ENCODE data around the gene RFX2. TPM values are rescaled to one million over a fixed set of nuclear protein-coding genes. Genes with fewer than 3 reads are reported as not detected.

The RFX2 gene
- total RNA-seq, 4 donors from 2014 or later, result 0.31 to 10.5 (median 2.2) TPM

- no peaks in the 10 kb centered on the region for H3K36me3 ChIP-seq
Observed at GRCh38 chr19:6023085-6023682, 87.1 kb downstream of the RFX2 start.

DNA sequence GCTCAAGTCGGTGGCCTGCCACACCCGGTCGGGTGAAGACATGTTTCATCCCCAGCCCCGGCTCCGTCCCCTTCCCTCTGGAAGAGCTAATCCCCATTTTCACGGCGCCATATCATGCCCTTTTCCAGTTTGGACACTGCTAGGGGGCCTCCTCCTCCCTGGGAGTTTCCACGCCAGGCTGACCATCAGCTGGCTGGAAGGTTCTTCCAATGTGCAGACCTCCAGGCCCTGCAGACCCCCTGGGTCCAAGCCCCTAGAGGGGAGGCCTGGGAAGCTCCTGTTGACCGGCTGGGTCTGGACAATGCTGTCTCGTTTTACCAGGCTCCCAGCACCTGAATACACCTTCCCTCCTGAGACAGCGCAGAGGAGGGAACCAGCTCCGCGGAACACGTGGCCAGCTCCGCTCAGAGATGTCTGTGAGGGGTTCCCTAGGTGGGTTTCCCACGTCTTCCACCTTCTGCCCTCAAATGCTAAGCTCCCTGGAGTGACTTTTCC lies 87.7 kb downstream of the RFX2 start:
- Histone ChIP-seq H3K36me3 (no peaks in the 10 kb centered on the region), H3K4me3 (no peak overlapping the region), H3K9me3 (no peaks in the 10 kb centered on the region), H3K27me3 (no peaks in the 10 kb centered on the region), H3K27ac (peak overlapping the region in 3 of 4 donors; percentile 1 to 52 (median 39)), H3K4me1 (no peaks in the 10 kb centered on the region)
- intact Hi-C loops (cut with DNase I; ENCODE audit: low total_unique reads) (loop anchor here (1.0 kb wide), 1 partner anchor 35 kb away; no protein-coding TSS in a partner anchor), in situ Hi-C loops (cut with MboI; ENCODE audit: low sequenced_read_pairs in 4 of 4) (loop anchor here in 1 of 4 donors (5.0 kb wide), 1 partner anchor 35 kb away; no protein-coding TSS in a partner anchor)
- DNase-seq, result no peak
- TF ChIP-seq CTCF (IDR thresholded peaks at IDR 0.05 in 4 of 5, conservative IDR thresholded peaks at IDR 0.05 in 1 of 5), result peak in 1 of 5 experiments; percentile 16
- no peak for TF ChIP-seq POLR2A (IDR thresholded peaks at IDR 0.05)
- ATAC-seq, result peak; percentile 16 to 18

More at GRCh38 chr19:6023085-6023682, 87.1 kb downstream of the RFX2 start:
- intact Hi-C loops (cut with DNase I; ENCODE audit: low total_unique reads), result no loop called here
- no peak overlapping the region for H3K4me3 ChIP-seq
- no peaks in the 10 kb centered on the region for H3K27me3 ChIP-seq
- ATAC-seq (no peak), DNase-seq (no peak)
- in situ Hi-C loops (cut with MboI; ENCODE audit: low sequenced_read_pairs in 4 of 4), result loop anchor here in 1 of 4 donors (5.0 kb wide), 1 partner anchor 36 kb away; no protein-coding TSS in a partner anchor
- TF ChIP-seq POLR2A (IDR thresholded peaks at IDR 0.05), result no peak
- TF ChIP-seq CTCF (IDR thresholded peaks at IDR 0.05 in 4 of 5, conservative IDR thresholded peaks at IDR 0.05 in 1 of 5), result no peak
- H3K4me1 ChIP-seq, result no peaks in the 10 kb centered on the region
- peak overlapping the region in 3 of 4 donors; percentile 1 to 52 (median 39) for H3K27ac ChIP-seq
- no peaks in the 10 kb centered on the region for H3K9me3 ChIP-seq

DNA sequence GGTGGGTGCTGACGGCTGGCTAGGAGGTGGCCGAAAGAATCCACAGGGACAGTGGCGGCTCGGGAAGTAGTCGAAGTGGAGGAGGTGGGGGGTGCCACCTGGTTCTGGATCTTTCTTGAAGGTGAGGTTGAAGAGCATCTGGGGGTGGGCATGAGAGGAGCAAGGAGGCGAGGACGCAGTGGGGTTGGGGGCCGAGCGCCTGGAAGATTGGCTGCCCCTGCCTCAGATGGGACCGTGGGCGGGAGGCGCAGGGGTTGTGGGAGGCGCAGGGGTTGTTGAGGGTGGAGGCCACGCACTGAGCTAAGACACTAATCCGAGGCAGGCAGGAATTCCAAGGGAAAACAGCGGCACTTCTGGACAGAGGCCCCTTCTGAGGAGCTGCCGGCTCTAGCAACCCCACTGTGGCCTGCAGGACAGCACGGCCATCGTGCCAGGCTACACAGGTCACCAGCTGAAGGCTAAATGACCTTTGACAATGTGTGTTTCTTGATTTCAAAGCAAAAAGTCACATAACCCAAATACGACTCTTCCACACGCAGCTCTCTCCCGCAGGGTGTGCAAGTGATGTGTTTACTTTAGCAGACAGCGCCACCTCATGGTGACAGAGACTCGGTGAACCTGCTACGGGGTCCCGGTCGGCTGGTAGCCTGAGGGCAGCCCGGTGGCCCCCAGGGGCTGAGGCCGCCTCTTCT lies 88.3 kb downstream of the RFX2 start:
- no peaks in the 10 kb centered on the region for H3K27me3 ChIP-seq
- H3K4me3 ChIP-seq, result no peak overlapping the region
- no peaks in the 10 kb centered on the region for H3K9me3 ChIP-seq
- in situ Hi-C loops (cut with MboI; ENCODE audit: low sequenced_read_pairs in 4 of 4), result loop anchor here in 1 of 4 donors (5.0 kb wide), 1 partner anchor 35 kb away; no protein-coding TSS in a partner anchor
- no peak for TF ChIP-seq POLR2A (IDR thresholded peaks at IDR 0.05)
- peak; percentile 50 to 78 (median 74) for TF ChIP-seq CTCF (IDR thresholded peaks at IDR 0.05 in 4 of 5, conservative IDR thresholded peaks at IDR 0.05 in 1 of 5)
- H3K36me3 ChIP-seq, result no peaks in the 10 kb centered on the region
- H3K4me1 ChIP-seq, result no peaks in the 10 kb centered on the region
- peak overlapping the region in 2 of 4 donors; percentile 39 to 52 for H3K27ac ChIP-seq
- intact Hi-C loops (cut with DNase I; ENCODE audit: low total_unique reads), result loop anchor here (1.0 kb wide), 1 partner anchor 35 kb away; no protein-coding TSS in a partner anchor
- ATAC-seq (peak; percentile 82 to 83), DNase-seq (peak; percentile 32 to 39)

DNA sequence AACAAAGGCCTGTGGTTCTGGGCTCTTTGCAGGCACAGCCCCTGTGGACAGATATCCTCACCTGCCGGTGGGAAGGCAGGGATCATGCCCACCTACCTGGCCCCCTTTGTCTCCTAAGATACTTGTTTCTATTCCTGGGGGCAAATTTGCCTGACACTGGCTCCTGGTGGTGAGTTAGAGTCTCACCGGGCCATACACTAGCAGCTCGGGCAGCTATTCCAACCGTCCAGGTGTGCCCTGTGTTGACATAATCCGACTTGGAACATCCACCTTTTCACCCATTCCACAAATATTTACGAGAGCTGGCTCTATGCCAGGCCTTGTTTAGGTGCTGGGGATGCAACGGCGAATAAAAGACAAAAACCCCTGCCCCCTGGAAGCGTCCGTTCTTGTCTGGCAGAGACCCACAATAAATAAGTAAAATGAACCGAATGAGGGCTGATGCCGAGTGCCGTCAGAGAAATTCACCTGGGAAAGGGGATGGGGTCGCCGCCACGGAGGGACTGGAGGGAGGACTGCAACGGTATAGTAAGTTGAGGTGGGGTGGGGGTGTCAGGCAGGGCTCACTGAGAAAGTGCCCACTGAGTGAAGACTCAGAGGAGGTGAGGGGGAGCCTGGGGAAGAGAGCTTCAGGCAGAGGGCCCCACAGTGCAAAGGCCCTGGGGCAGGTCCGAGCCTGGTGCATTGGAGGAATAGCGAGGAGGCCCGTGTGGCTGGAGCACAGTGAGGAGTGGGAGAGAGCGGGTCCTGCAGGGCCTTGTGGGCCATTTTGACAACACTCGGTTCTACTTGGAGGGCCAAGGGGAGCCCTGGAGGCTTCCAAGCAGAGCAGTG lies 89.1 kb downstream of the RFX2 start:
- no peaks in the 10 kb centered on the region for H3K36me3 ChIP-seq
- no peaks in the 10 kb centered on the region for H3K27me3 ChIP-seq
- in situ Hi-C loops (cut with MboI; ENCODE audit: low sequenced_read_pairs in 4 of 4), result loop anchor here in 1 of 4 donors (5.0 kb wide), 1 partner anchor 34 kb away; no protein-coding TSS in a partner anchor
- no peak overlapping the region for H3K4me3 ChIP-seq
- H3K4me1 ChIP-seq, result no peaks in the 10 kb centered on the region
- ATAC-seq (no peak), DNase-seq (no peak)
- no peak for TF ChIP-seq POLR2A (IDR thresholded peaks at IDR 0.05)
- TF ChIP-seq CTCF (IDR thresholded peaks at IDR 0.05 in 4 of 5, conservative IDR thresholded peaks at IDR 0.05 in 1 of 5), result no peak
- no peak overlapping the region for H3K27ac ChIP-seq
- intact Hi-C loops (cut with DNase I; ENCODE audit: low total_unique reads), result loop anchor here (1.0 kb wide), 1 partner anchor 53 kb away; no protein-coding TSS in a partner anchor
- H3K9me3 ChIP-seq, result no peaks in the 10 kb centered on the region

Measured in gastrocnemius medialis (tissue), 4 donors.